RWPE1 (cell line): ENCODE results near the gene ZBTB45.

Experiments used
- CTCF ChIA-PET: fragments of 350-600 bp; sonication (Branson Sonifier 250); formaldehyde crosslinking; extraction: SDS; loops from one replicate; lab custom pipeline; 2021; lab: Yijun Ruan, JAX
- POLR2A ChIA-PET: fragments of 400-600 bp; formaldehyde crosslinking; extraction: SDS; loops from one replicate; lab custom pipeline; 2020; ENCODE audit warnings: antibody characterized with exemption; ENCODE audit not compliant: low non-redundant PET; lab: Yijun Ruan, JAX
- DNase-seq: peaks from one replicate; pipeline ENCODE4 v3.0.0; 2012; ENCODE audit warnings: low spot score
- H3K27ac ChIP-seq: fragments of 450-650 bp; 2 replicates; pipeline ENCODE4 v1.5.1; 2017
- TF ChIP-seq, protein P1 (sequence below): fragments of 450-650 bp; conservative IDR thresholded peaks from 2 replicates; pipeline ENCODE4 v1.5.1; 2017; ENCODE audit warnings: low read depth, mild to moderate bottlenecking

ZBTB45 gene

DNA sequence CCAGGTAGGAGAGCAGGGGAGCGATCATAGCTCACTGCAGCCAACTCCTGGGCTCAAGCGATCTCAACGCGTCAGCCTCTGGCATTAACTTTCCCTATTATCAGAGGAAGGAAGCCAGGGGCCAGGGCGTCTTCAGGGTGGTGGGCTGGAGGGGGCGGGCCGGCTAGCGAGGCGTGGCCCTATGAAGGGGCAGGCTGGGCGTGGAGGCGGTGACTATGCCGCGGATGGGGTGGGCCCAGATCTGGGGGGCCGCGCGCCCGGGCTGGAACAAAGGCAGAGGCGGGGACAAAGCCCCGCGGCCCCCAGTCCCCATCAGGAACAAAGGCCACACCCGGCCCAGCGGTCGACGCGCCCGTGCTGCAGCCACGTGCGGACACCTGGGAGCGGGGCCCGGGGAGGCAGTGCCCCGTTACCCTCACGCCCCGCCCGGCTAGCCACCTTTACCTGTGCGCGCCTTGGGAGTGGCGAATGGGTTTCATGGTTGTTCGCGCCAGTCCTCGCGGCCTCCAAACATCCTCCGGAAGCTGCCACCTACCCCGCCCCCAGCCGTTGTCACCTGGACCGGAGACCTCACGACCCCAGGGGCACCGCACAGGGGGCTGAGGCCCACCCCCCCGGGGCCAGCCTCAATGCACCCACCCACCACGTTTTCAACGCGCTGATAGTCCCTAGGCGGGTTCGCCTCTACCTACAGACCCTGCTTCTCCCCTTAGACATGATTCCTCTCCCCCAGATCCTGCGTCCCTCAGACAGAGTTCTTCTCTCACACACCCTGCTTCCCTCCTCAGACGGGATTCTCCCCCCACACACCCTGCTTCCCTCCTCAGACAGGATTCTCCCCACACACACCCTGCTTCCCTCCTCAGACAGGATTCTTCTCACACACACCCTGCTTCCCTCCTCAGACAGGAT, 18.9 kb upstream of the ZBTB45 start:
- no peak for DNase-seq

DNA sequence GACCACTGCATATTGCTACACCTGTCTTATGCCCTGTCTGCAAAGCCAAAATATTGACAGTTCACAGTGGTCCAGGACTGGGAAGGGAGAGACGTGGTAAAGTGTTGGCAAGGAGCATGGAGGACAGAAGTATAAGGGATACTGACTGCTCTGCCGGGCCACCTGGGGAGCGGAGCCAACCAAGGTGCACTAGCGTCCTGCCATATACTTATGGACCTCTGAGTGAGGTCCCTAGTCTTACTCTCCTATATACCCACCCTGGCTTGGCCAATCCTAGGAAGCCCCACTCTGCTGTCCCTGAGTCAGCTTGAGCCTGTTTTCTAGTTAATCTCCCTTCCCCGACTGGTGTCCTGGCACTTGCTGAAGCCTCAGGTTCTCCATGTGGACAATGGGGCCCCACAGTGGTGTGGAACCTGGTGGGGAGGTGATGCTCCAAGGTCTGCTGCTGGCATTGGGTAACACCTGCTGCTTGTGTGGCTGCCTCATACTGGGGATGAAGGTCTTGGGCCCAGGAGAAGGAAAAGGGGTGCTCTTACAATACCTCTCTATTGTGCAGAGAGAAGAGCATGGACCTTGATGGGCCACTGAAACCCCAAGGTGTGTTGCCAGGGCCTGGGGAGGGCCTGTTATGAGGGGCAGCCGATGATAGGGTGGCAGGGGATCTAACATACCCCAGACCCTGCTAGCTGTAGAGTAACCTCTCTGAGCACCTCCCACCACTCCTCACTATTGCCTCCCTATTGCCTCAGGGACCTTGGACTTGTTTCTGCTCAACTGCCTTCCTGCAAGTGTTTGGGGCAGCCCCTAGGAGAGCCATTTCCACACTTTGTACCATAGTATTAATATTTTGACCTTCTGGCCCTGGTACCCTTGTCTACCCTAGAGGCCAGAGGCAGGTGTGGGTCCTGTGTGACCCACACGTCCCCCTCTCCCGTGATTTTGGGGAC, 17.5 kb upstream of the ZBTB45 start:
- no peak overlapping the region for H3K27ac ChIP-seq
- TF ChIP-seq, protein P1, sequence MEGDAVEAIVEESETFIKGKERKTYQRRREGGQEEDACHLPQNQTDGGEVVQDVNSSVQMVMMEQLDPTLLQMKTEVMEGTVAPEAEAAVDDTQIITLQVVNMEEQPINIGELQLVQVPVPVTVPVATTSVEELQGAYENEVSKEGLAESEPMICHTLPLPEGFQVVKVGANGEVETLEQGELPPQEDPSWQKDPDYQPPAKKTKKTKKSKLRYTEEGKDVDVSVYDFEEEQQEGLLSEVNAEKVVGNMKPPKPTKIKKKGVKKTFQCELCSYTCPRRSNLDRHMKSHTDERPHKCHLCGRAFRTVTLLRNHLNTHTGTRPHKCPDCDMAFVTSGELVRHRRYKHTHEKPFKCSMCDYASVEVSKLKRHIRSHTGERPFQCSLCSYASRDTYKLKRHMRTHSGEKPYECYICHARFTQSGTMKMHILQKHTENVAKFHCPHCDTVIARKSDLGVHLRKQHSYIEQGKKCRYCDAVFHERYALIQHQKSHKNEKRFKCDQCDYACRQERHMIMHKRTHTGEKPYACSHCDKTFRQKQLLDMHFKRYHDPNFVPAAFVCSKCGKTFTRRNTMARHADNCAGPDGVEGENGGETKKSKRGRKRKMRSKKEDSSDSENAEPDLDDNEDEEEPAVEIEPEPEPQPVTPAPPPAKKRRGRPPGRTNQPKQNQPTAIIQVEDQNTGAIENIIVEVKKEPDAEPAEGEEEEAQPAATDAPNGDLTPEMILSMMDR = no peak
- CTCF ChIA-PET = no interaction called here
- POLR2A ChIA-PET = no interaction called here
- DNase-seq = no peak

More for the DNA sequence above, 18.9 kb upstream of the ZBTB45 start:
- TF ChIP-seq, protein P1 = no peak
- no peak overlapping the region for H3K27ac ChIP-seq
- ChIA-PET CTCF (no interaction called here), POLR2A (no interaction called here)

DNA sequence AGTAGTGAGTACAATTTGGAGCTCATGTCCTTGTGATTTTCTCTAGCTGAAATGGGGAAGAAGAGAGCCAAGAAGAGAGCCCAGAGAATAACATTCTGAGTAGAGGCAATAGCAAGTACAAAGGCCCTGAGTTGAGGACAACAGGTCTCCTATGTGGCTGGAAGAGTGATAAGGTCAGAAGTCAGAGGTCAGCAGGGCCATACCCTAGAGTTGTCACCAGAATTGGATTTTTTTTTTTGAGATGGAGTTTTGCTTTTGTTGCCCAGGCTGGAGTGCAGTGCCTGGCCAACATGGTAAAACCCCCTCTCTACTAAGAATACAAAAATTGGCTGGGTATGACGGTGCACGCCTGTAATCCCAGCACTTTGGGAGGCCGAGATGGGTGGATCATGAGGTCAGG, 16.2 kb upstream of the ZBTB45 start:
- CTCF ChIA-PET = interaction anchor here (0.8 kb wide), 1 partner anchor 15 kb away, joined by 3 read pairs; no protein-coding TSS in a partner anchor

DNA sequence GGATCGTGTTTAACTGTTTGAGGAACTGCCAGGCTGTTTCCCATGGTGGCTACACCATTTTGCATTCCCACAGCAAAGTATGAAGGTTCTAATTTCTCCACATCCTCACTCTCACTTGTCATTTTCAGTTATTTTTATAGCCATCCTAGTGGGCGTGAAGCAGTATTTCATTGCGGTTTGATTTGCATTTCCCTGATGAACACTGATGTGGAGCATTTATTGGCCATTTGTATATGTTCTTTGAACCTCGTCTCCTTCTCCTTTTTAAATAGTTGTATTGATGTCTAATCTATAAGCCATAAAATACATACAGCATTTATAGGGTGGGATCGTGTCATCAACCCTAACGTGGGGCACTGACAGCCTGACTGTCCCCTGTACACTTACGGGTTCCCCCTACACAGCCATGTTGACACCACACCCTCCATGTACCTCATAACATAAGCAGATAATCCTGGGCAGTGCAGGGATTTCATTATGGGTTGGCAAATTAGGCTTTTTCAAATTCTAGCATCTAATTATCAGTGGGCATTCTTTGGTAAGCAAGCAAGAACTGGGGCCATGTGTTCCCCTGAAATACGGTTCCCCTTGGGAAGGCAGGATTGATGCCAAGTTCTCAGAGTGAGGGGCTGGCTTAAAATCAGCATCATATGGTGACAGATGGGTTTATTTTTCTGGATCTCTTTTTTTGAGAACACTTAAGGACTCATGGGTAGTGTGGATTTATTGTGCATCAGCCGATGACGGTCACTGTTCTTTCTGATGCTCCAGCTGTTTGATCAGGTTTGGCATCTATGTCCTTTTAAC, 11.6 kb upstream of the ZBTB45 start:
- H3K27ac ChIP-seq = no peak overlapping the region
- DNase-seq = no peak
- ChIA-PET POLR2A (no interaction called here), CTCF (no interaction called here)
- TF ChIP-seq, protein P1 = no peak

More for the DNA sequence above, 16.2 kb upstream of the ZBTB45 start:
- H3K27ac ChIP-seq = no peak overlapping the region
- DNase-seq = no peak
- TF ChIP-seq, protein P1 = no peak
- POLR2A ChIA-PET = no interaction called here

DNA sequence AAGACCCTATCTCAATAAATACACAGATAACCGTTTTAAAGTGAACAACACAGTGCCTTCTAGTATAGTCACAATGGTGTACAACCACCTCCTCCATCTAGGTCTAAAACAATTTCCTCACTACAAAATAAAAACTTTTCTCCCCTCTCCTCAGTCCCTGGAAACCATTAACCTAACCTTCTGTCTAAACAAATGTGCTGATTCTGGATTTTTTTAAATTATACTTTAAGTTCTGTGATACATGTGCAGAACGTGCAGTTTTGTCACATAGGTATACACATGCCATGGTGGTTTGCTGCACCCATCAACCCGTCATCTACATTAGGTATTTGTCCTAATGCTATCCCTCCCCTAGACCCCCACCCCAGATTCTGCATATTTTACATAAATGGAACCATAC, 9.8 kb upstream of the ZBTB45 start:
- H3K27ac ChIP-seq = no peak overlapping the region
- no peak for DNase-seq
- CTCF ChIA-PET = no interaction called here
- TF ChIP-seq, protein P1 = no peak
- POLR2A ChIA-PET = interaction anchor here (0.6 kb wide), 1 partner anchor 16 kb away, joined by 3 read pairs; no protein-coding TSS in a partner anchor
